ENCODE data around the gene CDKN1B.

Gene CDKN1B

DNA sequence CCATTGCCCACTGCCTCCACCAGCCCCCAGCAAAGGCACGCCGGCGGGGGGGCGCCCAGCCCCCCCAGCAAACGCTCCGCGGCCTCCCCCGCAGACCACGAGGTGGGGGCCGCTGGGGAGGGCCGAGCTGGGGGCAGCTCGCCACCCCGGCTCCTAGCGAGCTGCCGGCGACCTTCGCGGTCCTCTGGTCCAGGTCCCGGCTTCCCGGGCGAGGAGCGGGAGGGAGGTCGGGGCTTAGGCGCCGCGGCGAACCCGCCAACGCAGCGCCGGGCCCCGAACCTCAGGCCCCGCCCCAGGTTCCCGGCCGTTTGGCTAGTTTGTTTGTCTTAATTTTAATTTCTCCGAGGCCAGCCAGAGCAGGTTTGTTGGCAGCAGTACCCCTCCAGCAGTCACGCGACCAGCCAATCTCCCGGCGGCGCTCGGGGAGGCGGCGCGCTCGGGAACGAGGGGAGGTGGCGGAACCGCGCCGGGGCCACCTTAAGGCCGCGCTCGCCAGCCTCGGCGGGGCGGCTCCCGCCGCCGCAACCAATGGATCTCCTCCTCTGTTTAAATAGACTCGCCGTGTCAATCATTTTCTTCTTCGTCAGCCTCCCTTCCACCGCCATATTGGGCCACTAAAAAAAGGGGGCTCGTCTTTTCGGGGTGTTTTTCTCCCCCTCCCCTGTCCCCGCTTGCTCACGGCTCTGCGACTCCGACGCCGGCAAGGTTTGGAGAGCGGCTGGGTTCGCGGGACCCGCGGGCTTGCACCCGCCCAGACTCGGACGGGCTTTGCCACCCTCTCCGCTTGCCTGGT, at the start of gene CDKN1B:
Gene CDKN1B (plus strand): TSS at position 576 of the 793 bp plus-strand sequence. CDS start 472 bp downstream, outside the sequence.
- peak; percentile 75 to 76 for DNase-seq

- no peak for DNase-seq
These were observed 49.2 kb upstream of the CDKN1B start for GRCh38 chr12:12668005-12668404.

DNA sequence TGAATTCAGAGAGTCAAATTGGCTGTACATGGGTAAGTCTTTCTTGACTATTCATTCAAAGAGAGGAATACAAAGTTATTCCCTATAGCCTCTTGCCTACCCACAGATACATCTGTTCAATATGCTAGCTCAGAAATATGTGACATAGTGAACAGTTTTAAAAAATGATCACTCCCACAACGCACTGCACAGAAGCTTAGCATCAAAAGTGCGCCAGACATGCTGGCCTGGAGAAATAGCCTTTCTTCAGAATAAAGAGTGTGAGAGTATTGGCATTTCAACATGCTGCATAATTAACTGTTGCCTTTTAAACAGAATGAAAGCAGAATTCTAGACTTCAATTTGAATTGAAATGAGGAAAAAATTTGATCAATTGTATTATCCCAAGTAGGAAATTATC, 48.1 kb upstream of the CDKN1B start:
- DNase-seq = no peak

DNA sequence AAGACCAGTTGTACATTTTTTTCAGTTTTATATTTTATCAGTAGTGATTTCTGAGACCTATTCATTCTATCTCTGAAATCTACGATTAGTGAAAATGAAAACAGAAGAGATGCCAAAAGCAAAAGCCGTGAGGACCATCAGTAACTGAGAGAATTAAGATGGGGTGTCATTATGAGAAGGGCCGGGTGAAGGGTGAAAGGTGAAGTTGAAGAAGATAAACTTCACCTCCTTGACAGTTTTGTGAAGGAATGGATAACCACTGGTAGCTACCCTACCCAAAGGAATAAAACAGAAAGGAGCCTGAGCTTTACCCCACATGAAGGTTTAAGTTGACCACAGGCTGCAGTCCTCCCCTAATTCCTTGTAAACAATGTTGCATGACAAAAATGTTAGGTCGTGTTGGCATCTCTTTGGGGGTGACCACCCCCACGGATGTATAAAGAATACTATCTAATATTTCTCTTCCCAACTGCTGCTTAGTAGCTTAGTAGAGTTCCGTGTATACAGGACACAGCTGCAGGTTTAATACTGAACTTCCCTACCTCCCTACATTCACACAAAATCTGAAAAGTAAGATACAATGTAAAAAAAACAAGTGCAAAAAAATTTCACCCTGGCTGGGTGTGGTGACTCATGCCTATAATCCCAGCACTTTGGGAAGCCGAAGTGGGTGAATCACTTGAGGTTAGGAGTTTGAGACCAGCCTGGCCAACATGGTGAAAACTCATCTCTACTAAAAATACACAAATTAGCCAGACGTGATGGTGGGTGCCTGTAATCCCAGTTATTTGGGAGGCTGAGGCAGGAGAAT, 45.1 kb upstream of the CDKN1B start:
- DNase-seq = no peak

GRCh38 chr12:12673296-12673695, 43.9 kb upstream of the CDKN1B start:
- no peak for DNase-seq

GRCh38 chr12:12676605-12677004, 40.6 kb upstream of the CDKN1B start:
- no peak for DNase-seq

DNA sequence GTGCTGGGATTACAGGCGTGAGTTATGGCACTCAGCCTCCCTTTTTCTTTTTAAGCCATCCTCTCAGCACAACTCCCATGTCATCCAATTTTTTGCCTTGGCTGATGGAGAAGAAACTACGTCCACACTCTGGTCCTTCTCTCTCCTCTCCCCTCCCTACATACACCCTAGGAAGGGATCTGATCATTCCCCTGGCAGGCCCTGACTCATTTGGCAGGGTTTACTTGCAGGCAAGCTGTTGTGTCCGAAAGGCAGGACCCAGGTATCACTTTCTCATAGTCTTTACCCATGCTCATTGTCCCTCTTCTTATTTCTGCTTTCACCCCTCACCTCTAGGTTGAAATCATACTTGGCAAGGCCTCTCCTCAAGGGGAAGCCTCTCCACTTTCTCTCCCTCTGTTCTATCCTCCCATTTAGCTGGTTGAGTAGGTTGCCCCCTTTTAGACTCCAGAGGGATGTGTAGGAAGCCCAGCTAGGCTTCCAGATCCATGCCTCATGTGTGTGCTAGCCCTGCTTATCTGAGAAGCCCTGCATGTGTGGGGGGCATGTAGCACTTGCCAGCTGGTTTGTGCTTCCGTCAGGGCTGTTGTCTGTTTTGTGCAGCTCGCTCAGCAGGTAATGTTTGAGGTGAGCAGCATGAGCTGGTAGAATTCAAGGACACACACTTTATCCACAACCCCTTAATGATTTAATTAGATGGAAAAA, 36.0 kb upstream of the CDKN1B start:
- no peak for DNase-seq

GRCh38 chr12:12682284-12682683, 34.9 kb upstream of the CDKN1B start:
- DNase-seq = no peak

- no peak for DNase-seq
These were observed 34.0 kb upstream of the CDKN1B start for GRCh38 chr12:12683136-12683697.

- no peak for DNase-seq
These were observed 33.4 kb upstream of the CDKN1B start for GRCh38 chr12:12683725-12684124.

DNA sequence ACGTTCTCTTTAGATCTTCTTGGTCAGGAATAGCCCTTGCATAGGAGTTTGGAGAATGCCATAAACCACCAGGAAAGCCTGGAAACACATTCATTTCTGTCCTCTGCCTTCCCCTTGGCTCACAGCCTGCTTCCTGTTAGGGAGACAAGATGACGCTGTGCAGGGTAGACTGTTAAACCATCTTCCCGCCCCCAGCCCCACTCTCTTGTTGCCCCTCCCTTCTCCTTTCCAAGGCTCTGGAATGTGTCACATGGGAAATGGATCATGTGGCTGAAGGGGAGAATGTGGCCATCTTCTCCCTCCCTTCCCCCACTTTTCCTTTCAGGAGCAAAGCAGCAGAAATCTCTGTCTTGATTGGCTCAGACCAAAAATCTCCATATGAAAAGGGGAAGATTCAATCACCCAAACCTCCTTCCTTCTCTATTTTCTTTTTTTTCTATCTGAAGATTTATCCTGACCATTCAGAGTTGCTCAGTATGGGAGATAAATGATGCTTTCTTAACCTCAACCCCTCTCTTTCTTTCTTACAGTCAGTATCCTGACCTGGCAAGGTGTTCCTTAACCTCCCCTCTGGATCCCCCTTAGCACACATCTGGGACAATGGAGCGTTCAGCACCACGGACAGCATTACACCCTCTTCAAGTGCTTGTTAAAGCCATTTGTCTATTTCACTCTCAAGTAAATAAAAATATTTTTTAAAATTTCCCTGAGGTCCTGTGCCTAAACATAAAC, 32.6 kb upstream of the CDKN1B start:
- DNase-seq = no peak

GRCh38 chr12:12685305-12685704, 31.9 kb upstream of the CDKN1B start:
- no peak for DNase-seq

DNA sequence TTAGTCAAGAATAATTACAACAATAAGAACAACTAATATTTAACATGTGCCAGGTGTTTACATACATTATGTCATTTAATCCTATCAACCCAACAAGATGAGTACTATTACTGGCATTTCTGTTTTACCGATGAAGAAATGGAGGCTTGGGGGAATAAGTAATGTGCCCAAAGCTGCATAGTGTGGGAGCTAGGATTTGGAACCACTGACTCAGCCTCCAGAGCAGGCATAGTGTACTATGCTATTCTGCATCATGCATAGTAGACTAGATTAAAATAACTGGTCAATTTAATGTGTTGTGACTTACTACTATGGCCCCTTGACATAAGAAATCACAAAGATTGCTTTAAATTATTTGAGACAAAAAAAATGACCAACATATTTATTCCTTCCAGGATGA, 30.7 kb upstream of the CDKN1B start:
- no peak for DNase-seq

GRCh38 chr12:12686925-12687324, 30.2 kb upstream of the CDKN1B start:
- no peak for DNase-seq

GRCh38 chr12:12689647-12690300, 27.4 kb upstream of the CDKN1B start:
- DNase-seq = no peak

GRCh38 chr12:12691549-12691948, 25.6 kb upstream of the CDKN1B start:
- DNase-seq = no peak

- no peak for DNase-seq
These were observed 24.0 kb upstream of the CDKN1B start for GRCh38 chr12:12693111-12693671.

GRCh38 chr12:12696562-12697383, 20.4 kb upstream of the CDKN1B start:
- peak; percentile 83 for DNase-seq

DNA sequence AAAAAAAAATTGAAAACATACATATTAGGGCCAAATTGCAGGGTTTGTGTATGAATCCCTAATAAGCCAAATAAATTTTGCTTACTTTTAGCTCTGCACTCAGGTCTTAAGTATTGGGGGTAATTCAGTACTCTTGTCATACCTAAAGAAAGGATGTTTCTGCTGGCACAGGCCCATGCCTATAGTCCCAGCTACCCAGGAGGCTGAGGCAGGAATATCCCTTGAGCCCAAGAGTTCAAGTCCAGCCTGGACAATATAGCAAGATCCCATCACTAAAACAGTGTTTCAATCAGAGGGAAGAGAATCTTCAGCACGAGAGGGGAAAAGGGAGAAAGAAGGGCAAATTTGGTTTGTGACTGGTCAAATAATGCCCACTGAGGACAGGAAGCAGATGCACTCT, 17.8 kb upstream of the CDKN1B start:
- no peak for DNase-seq

DNA sequence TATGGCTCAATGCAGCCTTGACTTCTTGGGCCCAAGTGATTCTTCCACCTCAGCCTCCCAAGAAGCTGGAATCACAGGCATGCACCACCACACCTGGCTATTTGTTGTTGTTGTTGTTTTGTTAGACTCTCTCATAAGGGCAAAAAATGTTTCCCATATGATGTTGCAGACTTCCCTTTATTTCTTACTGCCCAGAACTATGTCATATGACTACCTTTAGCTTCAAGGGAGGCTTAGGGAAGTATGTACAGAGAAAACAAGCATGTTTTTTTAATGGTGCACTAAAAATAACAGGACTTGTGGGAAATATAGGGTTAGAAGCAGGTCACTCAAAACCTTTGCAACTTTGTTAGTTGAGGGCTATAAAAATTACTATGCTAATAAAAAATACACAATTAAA, 16.9 kb upstream of the CDKN1B start:
- no peak for DNase-seq

DNA sequence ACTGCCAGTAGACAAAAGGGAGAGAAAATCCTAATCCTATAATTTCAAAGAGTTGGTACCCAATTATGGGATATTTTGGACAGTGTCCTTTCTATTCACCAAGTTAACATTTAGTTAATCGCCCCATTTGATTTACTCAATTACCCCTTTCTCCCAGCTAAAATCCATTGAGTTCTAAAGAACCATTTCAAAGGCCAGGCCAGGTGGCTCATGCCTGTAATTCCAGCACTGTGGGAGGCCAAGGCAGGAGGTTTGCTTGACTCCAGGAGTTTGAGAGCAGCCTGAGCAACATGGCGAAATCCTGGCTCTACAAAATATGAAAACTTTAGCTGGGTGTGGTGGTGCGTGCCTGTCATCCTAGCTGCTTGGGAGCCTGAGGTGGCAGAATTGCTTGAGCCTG, 15.7 kb upstream of the CDKN1B start:
- no peak for DNase-seq

Data from activated CD4-positive, alpha-beta T cell treated with anti-CD3 and anti-CD28 coated beads, Interleukin-2, amount 50 U/mL, for 4 hours (primary cell).